Lower leg skin (tissue), 4 donors: ENCODE results near the gene MYO3B. TPM values are rescaled to one million over a fixed set of nuclear protein-coding genes. Genes with fewer than 3 reads are reported as not detected.

Source experiments
- DNase-seq, 2 donors: peaks; one replicate each; pipeline ENCODE4 v3.0.0-alpha.2; 2019; ENCODE audit warnings: low spot score in 2 of 2
- H3K4me3 ChIP-seq: fragments of 200-600 bp; sonication (generic); 2 replicates; pipeline ENCODE4 v1.5.1; 2017; ENCODE audit warnings: mild to moderate bottlenecking, low read depth; ENCODE audit not compliant: poor library complexity, severe bottlenecking
- CTCF ChIP-seq, 3 donors: fragments of 450-650 bp; IDR thresholded peaks; one replicate each; pipeline ENCODE4 v1.5.1; 2016; ENCODE audit warnings: antibody characterized with exemption in 3 of 3, mild to moderate bottlenecking in 3 of 3, moderate library complexity in 2 of 3
- POLR2A ChIP-seq, 2 donors: fragments of 450-650 bp; IDR thresholded peaks; one replicate each; pipeline ENCODE4 v1.6.1; 2016 to 2017; ENCODE audit warnings: antibody characterized with exemption in 2 of 2, mild to moderate bottlenecking in 1 of 2, moderate library complexity in 1 of 2
- WGBS, 2 donors: methylation state at CpG; one replicate each; pipeline ENCODE4 v1.1.5; 2018; 5-methylcytosine and 5-hydroxymethylcytosine counted together
- intact Hi-C: fragments of 100-400 bp; cut with DNase I; formaldehyde crosslinking; loops from one replicate; pipeline ENCODE4 v1.15.0; 2023; ENCODE audit warnings: low total_unique reads
- total RNA-seq, 4 donors: library from RNA; depleted of rRNA; stranded (reverse); fragments of >200 nt; gene quantifications; one replicate each; pipeline ENCODE4 v1.1.0, GENCODE V29; 2016

The MYO3B gene
- total RNA-seq, 4 donors from 2014 or later = 0.17 to 0.81 (median 0.66) TPM

- no peak for DNase-seq
- no peak for TF ChIP-seq CTCF (IDR thresholded peaks at IDR 0.05)
- no peak for TF ChIP-seq POLR2A (IDR thresholded peaks at IDR 0.05)
- intact Hi-C loops = no loop called here
- 77 to 93% methylated on average over 2 of the region's 2 CpGs for WGBS, 2 donors
- H3K4me3 ChIP-seq = no peak overlapping the region
Observed at GRCh38 chr2:170579511-170579910, 401.6 kb downstream of the MYO3B start.

- no peak for TF ChIP-seq POLR2A (IDR thresholded peaks at IDR 0.05)
- no peak for TF ChIP-seq CTCF (IDR thresholded peaks at IDR 0.05)
- WGBS, 2 donors = 81 to 82% methylated on average over 3 of the region's 3 CpGs
- no peak for DNase-seq
- intact Hi-C loops = no loop called here
- no peak overlapping the region for H3K4me3 ChIP-seq
Observed at GRCh38 chr2:170582313-170582712, 404.4 kb downstream of the MYO3B start.

GRCh38 chr2:170582751-170583463 lies 405.0 kb downstream of the MYO3B start:
- TF ChIP-seq CTCF (IDR thresholded peaks at IDR 0.05) (no peak), POLR2A (IDR thresholded peaks at IDR 0.05) (no peak)
- intact Hi-C loops = no loop called here
- 78 to 82% methylated on average over 8 of the region's 8 CpGs for WGBS, 2 donors
- DNase-seq = no peak
- H3K4me3 ChIP-seq = no peak overlapping the region

- TF ChIP-seq POLR2A (IDR thresholded peaks at IDR 0.05) (no peak), CTCF (IDR thresholded peaks at IDR 0.05) (no peak)
- intact Hi-C loops = no loop called here
Observed at GRCh38 chr2:170585067-170585466, 407.1 kb downstream of the MYO3B start.

GRCh38 chr2:170586571-170587095 lies 408.7 kb downstream of the MYO3B start:
- no peak for TF ChIP-seq POLR2A (IDR thresholded peaks at IDR 0.05)
- no peak for TF ChIP-seq CTCF (IDR thresholded peaks at IDR 0.05)
- intact Hi-C loops = no loop called here
- WGBS, 2 donors = 23 to 32% methylated on average over 2 of the region's 2 CpGs
- no peak for DNase-seq
- no peak overlapping the region for H3K4me3 ChIP-seq

More at GRCh38 chr2:170585067-170585466, 407.1 kb downstream of the MYO3B start:
- no peak overlapping the region for H3K4me3 ChIP-seq
- no peak for DNase-seq

GRCh38 chr2:170587117-170587516 lies 409.2 kb downstream of the MYO3B start:
- no peak overlapping the region for H3K4me3 ChIP-seq
- TF ChIP-seq POLR2A (IDR thresholded peaks at IDR 0.05) = no peak
- TF ChIP-seq CTCF (IDR thresholded peaks at IDR 0.05) = no peak
- WGBS, 2 donors = 76 to 78% methylated on average over 2 of the region's 2 CpGs
- DNase-seq = no peak
- intact Hi-C loops = no loop called here
